DND-41 (cell line): ENCODE results near the gene BACH2.

Experiments
- EZH2 ChIP-seq: IDR thresholded peaks from 3 replicates; pipeline ENCODE4 v1.6.1; 2012; ENCODE audit warnings: borderline replicate concordance, low read depth, mild to moderate bottlenecking, moderate library complexity, low read length, inconsistent platforms; ENCODE audit not compliant: severe bottlenecking
- TF ChIP-seq, protein P1 (sequence below): IDR thresholded peaks from 2 replicates; pipeline ENCODE4 v1.5.1; 2012; ENCODE audit warnings: borderline replicate concordance, low read length, moderate library complexity, mild to moderate bottlenecking; ENCODE audit not compliant: poor library complexity, severe bottlenecking; ENCODE audit errors: extremely low read depth

DNA sequence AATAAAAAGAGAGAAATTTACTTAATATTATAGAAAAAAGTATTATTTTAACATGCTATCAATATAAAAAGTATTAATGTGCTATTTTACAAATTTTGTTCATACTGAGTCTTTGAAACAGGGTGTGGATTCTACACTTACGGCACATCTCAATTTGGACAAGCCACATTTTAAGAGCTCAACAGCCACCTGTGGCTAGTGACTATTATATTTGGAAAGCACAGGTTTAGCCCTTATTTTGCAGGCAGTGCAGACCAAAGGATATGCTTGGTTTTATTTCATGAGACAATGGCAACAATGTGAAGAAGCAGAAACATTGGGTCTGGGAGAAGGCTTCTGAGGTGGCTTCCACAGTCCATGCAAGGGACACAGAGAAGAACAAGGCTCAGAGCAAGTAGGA, 74.6 kb downstream of the BACH2 start:
- TF ChIP-seq, protein P1, sequence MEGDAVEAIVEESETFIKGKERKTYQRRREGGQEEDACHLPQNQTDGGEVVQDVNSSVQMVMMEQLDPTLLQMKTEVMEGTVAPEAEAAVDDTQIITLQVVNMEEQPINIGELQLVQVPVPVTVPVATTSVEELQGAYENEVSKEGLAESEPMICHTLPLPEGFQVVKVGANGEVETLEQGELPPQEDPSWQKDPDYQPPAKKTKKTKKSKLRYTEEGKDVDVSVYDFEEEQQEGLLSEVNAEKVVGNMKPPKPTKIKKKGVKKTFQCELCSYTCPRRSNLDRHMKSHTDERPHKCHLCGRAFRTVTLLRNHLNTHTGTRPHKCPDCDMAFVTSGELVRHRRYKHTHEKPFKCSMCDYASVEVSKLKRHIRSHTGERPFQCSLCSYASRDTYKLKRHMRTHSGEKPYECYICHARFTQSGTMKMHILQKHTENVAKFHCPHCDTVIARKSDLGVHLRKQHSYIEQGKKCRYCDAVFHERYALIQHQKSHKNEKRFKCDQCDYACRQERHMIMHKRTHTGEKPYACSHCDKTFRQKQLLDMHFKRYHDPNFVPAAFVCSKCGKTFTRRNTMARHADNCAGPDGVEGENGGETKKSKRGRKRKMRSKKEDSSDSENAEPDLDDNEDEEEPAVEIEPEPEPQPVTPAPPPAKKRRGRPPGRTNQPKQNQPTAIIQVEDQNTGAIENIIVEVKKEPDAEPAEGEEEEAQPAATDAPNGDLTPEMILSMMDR, result no peak
- TF ChIP-seq EZH2, result no peak
